GM12801 (cell line): ENCODE data around the gene PDE3A.

Experiments
- CTCF ChIP-seq: IDR thresholded peaks from one replicate; pipeline ENCODE4 v1.5.1; 2011; ENCODE audit warnings: control low read depth; ENCODE audit not compliant: insufficient read length; ENCODE audit errors: extremely low read depth

Gene PDE3A

GRCh38 chr12:20501958-20502357 is 133.6 kb downstream of the PDE3A start:
- TF ChIP-seq CTCF: no peak

GRCh38 chr12:20503858-20504257 is 135.5 kb downstream of the PDE3A start:
- TF ChIP-seq CTCF: no peak

GRCh38 chr12:20505056-20505455 is 136.7 kb downstream of the PDE3A start:
- TF ChIP-seq CTCF: no peak

GRCh38 chr12:20507056-20507455 is 138.7 kb downstream of the PDE3A start:
- no peak for TF ChIP-seq CTCF

GRCh38 chr12:20507711-20508110 is 139.4 kb downstream of the PDE3A start:
- TF ChIP-seq CTCF: no peak

GRCh38 chr12:20508359-20508758 is 140.0 kb downstream of the PDE3A start:
- no peak for TF ChIP-seq CTCF

- TF ChIP-seq CTCF: no peak
Observed at GRCh38 chr12:20508962-20509361, 140.6 kb downstream of the PDE3A start.

GRCh38 chr12:20510811-20511210 is 142.5 kb downstream of the PDE3A start:
- no peak for TF ChIP-seq CTCF
